SIG-M5 (cell line): Measurements from ENCODE around the gene MEGF9.
A peak's percentile ranks its signal among the peaks of the same experiment; 100 is the strongest.

Experiments
- DNase-seq: peaks from one replicate; lab custom pipeline; 2025; lab: John Stamatoyannopoulos, UW

The MEGF9 gene

GRCh38 chr9:120702075-120702474, 12.2 kb downstream of the MEGF9 start:
- no peak for DNase-seq

GRCh38 chr9:120701248-120701647, 13.0 kb downstream of the MEGF9 start:
- no peak for DNase-seq

GRCh38 chr9:120698766-120699165, 15.5 kb downstream of the MEGF9 start:
- no peak for DNase-seq

- DNase-seq, result no peak
These were observed 16.8 kb downstream of the MEGF9 start for GRCh38 chr9:120697448-120697847.

- DNase-seq, result no peak
These were observed 17.6 kb downstream of the MEGF9 start for GRCh38 chr9:120696551-120697230.

- no peak for DNase-seq
These were observed 19.7 kb downstream of the MEGF9 start for GRCh38 chr9:120694559-120694958.

GRCh38 chr9:120693700-120694008, 20.6 kb downstream of the MEGF9 start:
- DNase-seq, result no peak

GRCh38 chr9:120692901-120693699, 21.2 kb downstream of the MEGF9 start:
- DNase-seq, result peak; percentile 80

- DNase-seq, result no peak
These were observed 23.9 kb downstream of the MEGF9 start for GRCh38 chr9:120690372-120690771.

- DNase-seq, result no peak
These were observed 24.4 kb downstream of the MEGF9 start for GRCh38 chr9:120689860-120690259.

GRCh38 chr9:120688758-120689157, 25.5 kb downstream of the MEGF9 start:
- DNase-seq, result no peak

GRCh38 chr9:120683150-120683549, 31.1 kb downstream of the MEGF9 start:
- no peak for DNase-seq

GRCh38 chr9:120681121-120681520, 33.1 kb downstream of the MEGF9 start:
- DNase-seq, result no peak

GRCh38 chr9:120680579-120680978, 33.7 kb downstream of the MEGF9 start:
- DNase-seq, result no peak

- DNase-seq, result no peak
These were observed 34.1 kb downstream of the MEGF9 start for GRCh38 chr9:120680161-120680560.

- no peak for DNase-seq
These were observed 36.3 kb downstream of the MEGF9 start for GRCh38 chr9:120677965-120678364.

GRCh38 chr9:120676767-120677402, 37.4 kb downstream of the MEGF9 start:
- DNase-seq, result peak; percentile 22

- DNase-seq, result no peak
These were observed 45.9 kb downstream of the MEGF9 start for GRCh38 chr9:120668399-120668798.

GRCh38 chr9:120663950-120664349, 50.3 kb downstream of the MEGF9 start:
- DNase-seq, result no peak

- no peak for DNase-seq
These were observed 50.9 kb downstream of the MEGF9 start for GRCh38 chr9:120663380-120663779.

GRCh38 chr9:120662513-120662912, 51.8 kb downstream of the MEGF9 start:
- no peak for DNase-seq

GRCh38 chr9:120659676-120660075, 54.6 kb downstream of the MEGF9 start:
- no peak for DNase-seq

GRCh38 chr9:120659209-120659608, 55.1 kb downstream of the MEGF9 start:
- no peak for DNase-seq
